Thyroid gland (tissue), 4 donors: ENCODE results near the gene ARMC5. TPM values are rescaled to one million over a fixed set of nuclear protein-coding genes. Genes with fewer than 3 reads are reported as not detected.

Source experiments
- DNase-seq, 2 donors: peaks; one replicate each; pipeline ENCODE4 v3.0.0-alpha.2; 2019
- H3K27ac ChIP-seq, 3 donors: fragments of 200-600 bp; sonication (generic); 1 replicate in 2 of 3; 2 replicates in 1 of 3; pipeline ENCODE4 v1.5.1; 2016 to 2019; ENCODE audit warnings: mild to moderate bottlenecking in 1 of 3, moderate library complexity in 1 of 3
- H3K27me3 ChIP-seq: fragments of 200-600 bp; sonication (generic); one replicate; pipeline ENCODE4 v1.5.1; 2019
- H3K36me3 ChIP-seq, 2 donors: fragments of 200-600 bp; sonication (generic); one replicate each; pipeline ENCODE4 v1.5.1; 2016 to 2019
- H3K4me1 ChIP-seq, 2 donors: fragments of 200-600 bp; sonication (generic); one replicate each; pipeline ENCODE4 v1.5.1; 2017 to 2019
- H3K4me3 ChIP-seq, 3 donors: fragments of 200-600 bp; sonication (generic); replicated peaks in 1 of 3; 1 replicate in 2 of 3; 2 replicates in 1 of 3; pipeline ENCODE4 v1.5.1; 2016; ENCODE audit warnings: mild to moderate bottlenecking in 1 of 3
- H3K9me3 ChIP-seq: fragments of 200-600 bp; sonication (generic); one replicate; pipeline ENCODE4 v1.5.1; 2017
- CTCF ChIP-seq, 6 experiments: fragments of 200-600 bp in 3 of 6; fragments of 450-650 bp in 3 of 6; sonication (generic) in 3 of 6; IDR thresholded peaks; one replicate each; pipeline ENCODE4 v1.5.1; 2016 to 2019; ENCODE audit warnings: antibody characterized with exemption in 6 of 6, mild to moderate bottlenecking in 2 of 6, inconsistent platforms in 1 of 6, moderate library complexity in 1 of 6
- POLR2A ChIP-seq, 2 donors: fragments of 450-650 bp; IDR thresholded peaks; one replicate each; pipeline ENCODE4 v1.6.1; 2017; ENCODE audit warnings: antibody characterized with exemption in 2 of 2, mild to moderate bottlenecking in 2 of 2, moderate library complexity in 1 of 2
- WGBS, 2 donors: methylation state at CpG; one replicate each; pipeline ENCODE4 v1.1.5; 2017; 5-methylcytosine and 5-hydroxymethylcytosine counted together
- intact Hi-C: fragments of 100-400 bp; cut with DNase I; formaldehyde crosslinking; loops from one replicate; pipeline ENCODE4 v1.15.1; 2023
- total RNA-seq, 4 donors: library from RNA; depleted of rRNA; stranded (reverse); fragments of >200 nt; gene quantifications; one replicate each; pipeline ENCODE4 v1.2.3, GENCODE V29; 2016

Gene ARMC5
- total RNA-seq, 4 donors from 2014 or later = 13.2 to 18.0 (median 15.3) TPM

GRCh38 chr16:31491778-31492418, 32.6 kb downstream of the ARMC5 start:
- peaks cover 28 to 32% of the 10 kb centered on the region in 2 donors for H3K36me3 ChIP-seq
- H3K9me3 ChIP-seq = no peaks in the 10 kb centered on the region
- H3K27me3 ChIP-seq = no peaks in the 10 kb centered on the region
- WGBS, 2 donors = 90 to 96% methylated on average over 8 of the region's 8 CpGs
- H3K4me3 ChIP-seq = no peak overlapping the region
- intact Hi-C loops = no loop called here
- no peak for TF ChIP-seq POLR2A (IDR thresholded peaks at IDR 0.05)
- no peak for TF ChIP-seq CTCF (IDR thresholded peaks at IDR 0.05)
- no peak overlapping the region for H3K27ac ChIP-seq
- DNase-seq = no peak
- H3K4me1 ChIP-seq = peaks cover 12 to 14% of the 10 kb centered on the region in 2 donors

- DNase-seq = no peak
- H3K4me3 ChIP-seq = no peak overlapping the region
- TF ChIP-seq POLR2A (IDR thresholded peaks at IDR 0.05) (no peak), CTCF (IDR thresholded peaks at IDR 0.05) (no peak)
- no peaks in the 10 kb centered on the region for H3K27me3 ChIP-seq
- 94% methylated on average over 18 of the region's 18 CpGs for WGBS, 2 donors
- no peaks in the 10 kb centered on the region for H3K9me3 ChIP-seq
- H3K27ac ChIP-seq = no peak overlapping the region
- H3K36me3 ChIP-seq = peaks cover 38 to 42% of the 10 kb centered on the region in 2 donors
- intact Hi-C loops = no loop called here
- H3K4me1 ChIP-seq = peaks cover under 1 to 2% of the 10 kb centered on the region in 2 donors
Measured at GRCh38 chr16:31493506-31494125, 34.3 kb downstream of the ARMC5 start.

- Histone ChIP-seq H3K4me1 (peaks cover 0 to 6% of the 10 kb centered on the region in 2 donors), H3K9me3 (no peaks in the 10 kb centered on the region), H3K27ac (no peak overlapping the region), H3K27me3 (no peaks in the 10 kb centered on the region), H3K36me3 (peaks cover 42 to 54% of the 10 kb centered on the region in 2 donors), H3K4me3 (no peak overlapping the region)
- no peak for TF ChIP-seq POLR2A (IDR thresholded peaks at IDR 0.05)
- no peak for TF ChIP-seq CTCF (IDR thresholded peaks at IDR 0.05)
- no peak for DNase-seq
- intact Hi-C loops = no loop called here
- 74 to 76% methylated on average over 6 to 10 of the region's 10 CpGs for WGBS, 2 donors
Measured at GRCh38 chr16:31496670-31497069, 37.4 kb downstream of the ARMC5 start.

- H3K36me3 ChIP-seq = peaks cover 31 to 38% of the 10 kb centered on the region in 2 donors
- WGBS, 2 donors = 96 to 99% methylated on average over 8 of the region's 8 CpGs
- no peak overlapping the region for H3K4me3 ChIP-seq
- intact Hi-C loops = no loop called here
- no peak overlapping the region for H3K27ac ChIP-seq
- no peak for TF ChIP-seq CTCF (IDR thresholded peaks at IDR 0.05)
- TF ChIP-seq POLR2A (IDR thresholded peaks at IDR 0.05) = no peak
- H3K4me1 ChIP-seq = peaks cover 7 to 24% of the 10 kb centered on the region in 2 donors
- no peaks in the 10 kb centered on the region for H3K9me3 ChIP-seq
- no peak for DNase-seq
- no peaks in the 10 kb centered on the region for H3K27me3 ChIP-seq
Measured at GRCh38 chr16:31498493-31498892, 39.2 kb downstream of the ARMC5 start.

- Histone ChIP-seq H3K9me3 (no peaks in the 10 kb centered on the region), H3K27me3 (no peaks in the 10 kb centered on the region), H3K36me3 (peaks cover 26 to 35% of the 10 kb centered on the region in 2 donors), H3K27ac (no peak overlapping the region), H3K4me3 (no peak overlapping the region), H3K4me1 (peaks cover 7 to 37% of the 10 kb centered on the region in 2 donors)
- TF ChIP-seq POLR2A (IDR thresholded peaks at IDR 0.05) = no peak
- TF ChIP-seq CTCF (IDR thresholded peaks at IDR 0.05) = no peak
- DNase-seq = no peak
- WGBS, 2 donors = 94 to 97% methylated on average over 8 of the region's 8 CpGs
- intact Hi-C loops = no loop called here
Measured at GRCh38 chr16:31499928-31500327, 40.6 kb downstream of the ARMC5 start.
